HAP-1 (cell line): Measurements from ENCODE around the gene TMEM238L.
"Not testable (repeated sequence)": the region's sequence is repeated elsewhere in the genome, so short reads cannot be mapped to it uniquely, and the experiment has no call there.

Experiments
- DNase-seq, 2 experiments: peaks; one replicate each; pipeline ENCODE4 v3.0.0-alpha.2; 2016 to 2020; ENCODE audit warnings: low spot score in 2 of 2
- H3K27me3 ChIP-seq: fragments of 250-450 bp; sonication (Bioruptor Pico); 2 replicates; pipeline ENCODE4 v1.5.1; 2020; ENCODE audit warnings: low read depth, mild to moderate bottlenecking, moderate library complexity
- H3K36me3 ChIP-seq: fragments of 250-450 bp; sonication (Bioruptor Pico); replicated peaks from 2 replicates; pipeline ENCODE4 v1.5.1; 2020; ENCODE audit warnings: mild to moderate bottlenecking
- H3K4me1 ChIP-seq: fragments of 250-450 bp; sonication (Bioruptor Pico); 2 replicates; pipeline ENCODE4 v1.5.1; 2020; ENCODE audit warnings: mild to moderate bottlenecking
- H3K4me3 ChIP-seq: fragments of 250-450 bp; sonication (Bioruptor Pico); 2 replicates; pipeline ENCODE4 v1.5.1; 2020; ENCODE audit warnings: mild to moderate bottlenecking, moderate library complexity
- H3K9me3 ChIP-seq: fragments of 250-450 bp; sonication (Bioruptor Pico); 2 replicates; pipeline ENCODE4 v1.5.1; 2020; ENCODE audit warnings: mild to moderate bottlenecking, moderate library complexity
- in situ Hi-C: fragments of 300-500 bp; cut with MboI; formaldehyde crosslinking; loops from 3 replicates; pipeline ENCODE4 v1.14.3; 2020; ENCODE audit warnings: low sequenced_read_pairs, inconsistent platforms, mixed read lengths

The TMEM238L gene, protein sequence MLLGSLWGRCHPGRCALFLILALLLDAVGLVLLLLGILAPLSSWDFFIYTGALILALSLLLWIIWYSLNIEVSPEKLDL

DNA sequence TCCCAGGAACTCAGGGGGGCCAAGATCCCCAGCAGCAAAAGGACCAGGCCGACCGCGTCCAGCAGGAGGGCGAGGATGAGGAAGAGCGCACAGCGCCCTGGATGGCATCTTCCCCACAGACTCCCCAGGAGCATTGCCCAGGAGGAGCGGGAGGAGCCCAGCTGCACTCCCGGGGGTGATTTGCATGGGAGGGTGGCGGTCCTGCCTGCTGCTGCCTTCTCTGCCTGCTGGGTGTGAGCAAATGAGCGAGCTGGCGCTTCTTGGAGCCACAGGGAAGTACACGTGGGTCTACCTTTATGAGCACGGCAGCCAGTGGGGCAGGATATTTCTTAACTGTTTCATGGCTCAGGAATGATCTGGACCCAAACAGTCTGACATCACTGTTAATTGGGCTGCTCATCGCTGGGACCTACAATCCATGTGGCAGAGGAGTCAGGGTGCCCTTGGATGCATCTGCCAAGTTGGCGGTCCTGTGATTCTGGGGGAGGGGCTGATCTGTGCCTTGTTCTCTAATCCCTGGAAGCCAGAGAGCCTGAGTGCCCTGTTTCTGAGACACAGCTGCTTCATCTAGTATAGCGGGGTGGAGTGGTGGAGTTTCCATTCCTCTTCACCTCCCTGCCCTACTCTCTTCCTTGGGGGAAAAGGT is at the start of gene TMEM238L:
TMEM238L (minus strand) TSS at position 270 of the 646 bp plus-strand sequence; CDS start at position 134, 136 bp downstream.
- Histone ChIP-seq H3K4me3 (no peak within 1 kb of the TSS), H3K36me3 (no peaks in the 10 kb centered on the region), H3K9me3 (no peaks in the 10 kb centered on the region), H3K27me3 (no peaks in the 10 kb centered on the region), H3K4me1 (no peaks in the 10 kb centered on the region)
- in situ Hi-C loops, result no loop called here
- no peak for DNase-seq

- not testable (repeated sequence) for H3K36me3 ChIP-seq, H3K27me3 ChIP-seq, H3K4me1 ChIP-seq, DNase-seq, H3K4me3 ChIP-seq, H3K9me3 ChIP-seq
- in situ Hi-C loops, result loop anchor here (10.0 kb wide), 1 partner anchor 112 kb away; the partner anchor contains the start of gene TMEM220
Measured at GRCh38 chr17:10846636-10847035, 42.7 kb upstream of the TMEM238L start.

GRCh38 chr17:10845388-10845751 is 41.5 kb upstream of the TMEM238L start:
- Histone ChIP-seq H3K9me3 (no peaks in the 10 kb centered on the region), H3K4me1 (no peaks in the 10 kb centered on the region), H3K4me3 (peak overlapping the region; percentile 31), H3K36me3 (no peaks in the 10 kb centered on the region), H3K27me3 (no peaks in the 10 kb centered on the region)
- in situ Hi-C loops, result loop anchor here (10.0 kb wide), 1 partner anchor 111 kb away; the partner anchor contains the start of gene TMEM220
- no peak for DNase-seq

GRCh38 chr17:10844621-10845387 is 40.9 kb upstream of the TMEM238L start:
- Histone ChIP-seq H3K36me3 (no peaks in the 10 kb centered on the region), H3K4me3 (peak overlapping the region; percentile 31), H3K27me3 (no peaks in the 10 kb centered on the region), H3K9me3 (no peaks in the 10 kb centered on the region), H3K4me1 (no peaks in the 10 kb centered on the region)
- peak; percentile 44 to 82 for DNase-seq
- in situ Hi-C loops, result loop anchor here (5.0 to 10.0 kb wide), 2 partner anchors 110 to 198 kb away; partner anchors contain the start of gene TMEM220

DNA sequence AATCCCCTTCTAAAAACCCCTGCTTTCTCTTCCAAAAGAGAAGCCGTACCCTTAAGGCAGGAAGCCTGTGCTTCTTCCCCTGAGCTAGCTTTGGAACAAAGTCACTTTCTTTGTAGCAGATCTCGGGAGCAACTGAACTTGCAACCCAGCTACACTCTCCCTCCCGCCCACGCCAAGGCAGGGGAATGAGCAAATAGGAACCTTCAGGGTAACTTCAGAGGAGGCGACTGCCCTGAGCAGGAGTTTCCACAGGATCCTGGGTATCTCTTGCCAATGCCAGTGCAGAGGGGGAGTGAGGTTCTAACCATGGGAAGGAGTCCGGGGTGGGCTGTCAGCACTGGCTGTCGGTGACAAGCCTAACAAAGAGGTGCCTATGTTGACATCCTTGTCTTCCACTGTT is 39.9 kb upstream of the TMEM238L start:
- Histone ChIP-seq H3K4me3 (no peak overlapping the region), H3K9me3 (no peaks in the 10 kb centered on the region), H3K36me3 (no peaks in the 10 kb centered on the region), H3K27me3 (no peaks in the 10 kb centered on the region), H3K4me1 (no peaks in the 10 kb centered on the region)
- in situ Hi-C loops, result loop anchor here (5.0 to 10.0 kb wide), 2 partner anchors 109 to 197 kb away; partner anchors contain the start of gene TMEM220
- DNase-seq, result no peak

DNA sequence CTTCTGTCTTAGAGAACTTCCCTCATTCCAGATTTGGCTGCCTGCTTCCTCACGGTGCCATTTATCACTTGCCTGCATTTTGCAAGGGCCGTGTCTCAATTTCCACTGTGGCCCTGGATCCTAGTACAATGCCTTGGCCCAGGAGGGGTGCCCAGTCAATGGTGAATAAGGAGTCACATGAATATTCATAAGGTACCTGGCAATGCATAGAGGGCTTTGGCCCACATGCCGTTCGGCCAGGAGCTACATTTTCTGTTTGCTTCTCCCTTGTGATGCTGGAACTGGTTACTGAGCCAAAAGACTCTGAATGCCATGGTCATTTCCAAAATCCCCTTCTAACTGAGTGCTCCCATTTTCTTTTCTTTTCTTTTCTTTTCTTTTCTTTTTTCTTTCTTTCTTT is 38.8 kb upstream of the TMEM238L start:
- Histone ChIP-seq H3K4me1 (no peaks in the 10 kb centered on the region), H3K27me3 (no peaks in the 10 kb centered on the region), H3K36me3 (no peaks in the 10 kb centered on the region), H3K9me3 (no peaks in the 10 kb centered on the region), H3K4me3 (no peak overlapping the region)
- in situ Hi-C loops, result loop anchor here (5.0 to 10.0 kb wide), 2 partner anchors 108 to 195 kb away; partner anchors contain the start of gene TMEM220
- DNase-seq, result no peak

DNA sequence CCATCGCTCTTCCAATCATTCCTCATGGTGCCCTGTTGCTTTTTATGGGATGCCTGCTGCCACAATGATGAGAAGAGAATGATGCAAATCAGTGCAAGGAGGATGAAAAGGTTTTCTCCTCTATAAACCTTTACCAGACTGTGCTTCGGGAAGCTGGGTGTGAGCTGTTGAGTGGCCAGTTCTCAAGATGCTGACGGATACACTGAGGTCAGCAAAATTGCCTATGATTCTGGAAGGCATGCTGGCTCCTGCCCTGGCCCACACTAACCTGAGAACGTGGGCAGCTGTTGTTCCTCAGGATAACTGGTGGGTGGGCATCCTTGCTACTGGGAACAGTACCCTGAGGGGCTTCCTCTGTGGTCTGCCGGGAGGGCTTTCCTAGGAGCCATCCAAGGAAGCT is 34.8 kb upstream of the TMEM238L start:
- H3K4me3 ChIP-seq, result no peak overlapping the region
- no peaks in the 10 kb centered on the region for H3K27me3 ChIP-seq
- no peaks in the 10 kb centered on the region for H3K36me3 ChIP-seq
- no peak for DNase-seq
- H3K9me3 ChIP-seq, result no peaks in the 10 kb centered on the region
- in situ Hi-C loops, result no loop called here
- H3K4me1 ChIP-seq, result no peaks in the 10 kb centered on the region

DNA sequence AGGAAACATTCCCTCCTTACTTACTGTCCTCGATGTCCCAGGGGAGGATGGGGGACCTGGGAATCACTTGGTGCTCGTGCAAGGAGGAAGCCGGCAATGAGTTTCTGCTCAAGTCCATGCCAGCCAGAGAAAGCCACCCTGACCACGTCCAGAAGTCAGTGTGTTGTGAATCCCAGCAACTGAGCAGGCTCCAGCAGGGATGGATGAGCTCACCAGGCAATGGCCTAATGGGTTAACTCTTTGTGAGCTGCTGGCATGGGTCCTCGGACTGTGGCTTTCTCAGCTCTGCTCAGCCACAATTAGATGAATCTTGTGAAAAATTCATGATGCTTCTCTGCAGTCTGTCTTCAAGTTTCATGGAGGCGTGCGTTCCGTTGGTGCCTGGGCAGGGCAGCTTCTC is 34.0 kb upstream of the TMEM238L start, which contains the start of gene PIRT:
PIRT (minus strand) TSS at position 167 of the 400 bp plus-strand sequence. CDS start 12,442 bp downstream, outside the sequence.
- no peak for DNase-seq
- in situ Hi-C loops, result no loop called here
- Histone ChIP-seq H3K4me3 (no peak within 1 kb of the TSS), H3K4me1 (no peaks in the 10 kb centered on the region), H3K9me3 (no peaks in the 10 kb centered on the region), H3K27me3 (no peaks in the 10 kb centered on the region), H3K36me3 (no peaks in the 10 kb centered on the region)

DNA sequence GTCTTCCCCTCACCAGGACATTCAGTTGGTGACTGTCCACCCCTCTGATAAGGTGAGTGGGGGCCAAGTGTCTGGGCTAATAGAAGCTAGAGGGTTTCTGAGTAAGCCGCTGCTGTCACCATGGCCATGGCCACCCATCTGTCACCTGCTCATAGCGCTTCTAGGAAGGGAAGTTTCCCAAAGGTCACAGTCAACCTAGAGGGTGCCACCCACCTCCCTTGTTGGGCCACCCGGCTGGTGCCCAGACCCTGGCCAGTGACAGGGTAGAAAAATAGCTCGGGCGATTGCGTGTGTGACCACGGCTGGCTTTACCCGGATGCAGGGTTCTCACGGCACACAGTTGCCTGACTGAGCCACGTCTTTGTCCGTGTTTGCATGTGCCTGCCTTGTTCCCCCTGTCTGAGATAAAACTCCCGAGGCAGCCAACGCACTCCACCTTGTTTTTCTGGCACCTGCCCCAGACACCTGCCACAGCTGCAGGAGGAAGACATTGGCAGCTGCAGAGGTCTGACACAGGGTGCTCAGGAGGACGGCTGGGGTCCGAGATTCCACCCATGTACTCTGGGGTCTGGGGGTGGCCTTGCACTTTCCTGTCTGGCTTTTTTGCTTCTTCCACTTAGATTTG is 33.2 kb upstream of the TMEM238L start:
- in situ Hi-C loops, result no loop called here
- Histone ChIP-seq H3K4me1 (no peaks in the 10 kb centered on the region), H3K4me3 (no peak overlapping the region), H3K9me3 (no peaks in the 10 kb centered on the region), H3K27me3 (no peaks in the 10 kb centered on the region), H3K36me3 (no peaks in the 10 kb centered on the region)
- no peak for DNase-seq

- no peak for DNase-seq
- no peaks in the 10 kb centered on the region for H3K36me3 ChIP-seq
- in situ Hi-C loops, result no loop called here
- no peak overlapping the region for H3K4me3 ChIP-seq
- no peaks in the 10 kb centered on the region for H3K4me1 ChIP-seq
- H3K27me3 ChIP-seq, result no peaks in the 10 kb centered on the region
- no peaks in the 10 kb centered on the region for H3K9me3 ChIP-seq
Measured at GRCh38 chr17:10836145-10836544, 32.2 kb upstream of the TMEM238L start.

DNA sequence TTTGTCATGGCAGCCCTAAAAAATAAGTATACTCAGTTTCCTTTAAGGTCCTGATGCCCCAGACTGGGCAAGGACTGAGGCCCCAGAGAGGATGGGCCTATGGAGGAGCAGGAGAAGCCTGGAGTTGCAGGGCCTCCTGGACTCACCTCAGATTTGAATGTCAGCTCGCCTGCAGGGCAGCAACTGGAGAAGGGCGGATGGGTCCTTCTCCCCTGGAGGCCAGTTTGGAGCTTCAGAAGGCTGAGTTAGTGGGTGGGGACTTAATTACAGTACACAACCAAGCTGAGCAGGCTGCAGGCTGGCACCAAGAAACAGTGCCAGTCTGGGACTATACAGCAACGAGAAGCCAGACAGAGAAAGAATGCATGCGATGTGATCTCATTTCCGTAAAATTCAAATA is 27.8 kb upstream of the TMEM238L start:
- in situ Hi-C loops, result no loop called here
- Histone ChIP-seq H3K27me3 (no peaks in the 10 kb centered on the region), H3K36me3 (no peaks in the 10 kb centered on the region), H3K4me3 (no peak overlapping the region), H3K4me1 (no peaks in the 10 kb centered on the region), H3K9me3 (no peaks in the 10 kb centered on the region)
- DNase-seq, result no peak

GRCh38 chr17:10827898-10828552 is 24.1 kb upstream of the TMEM238L start:
- Histone ChIP-seq H3K27me3 (no peaks in the 10 kb centered on the region), H3K9me3 (no peaks in the 10 kb centered on the region), H3K4me1 (no peaks in the 10 kb centered on the region), H3K36me3 (no peaks in the 10 kb centered on the region), H3K4me3 (no peak overlapping the region)
- in situ Hi-C loops, result no loop called here
- DNase-seq, result no peak

- Histone ChIP-seq H3K36me3 (no peaks in the 10 kb centered on the region), H3K4me1 (no peaks in the 10 kb centered on the region), H3K4me3 (no peak overlapping the region), H3K27me3 (no peaks in the 10 kb centered on the region), H3K9me3 (no peaks in the 10 kb centered on the region)
- in situ Hi-C loops, result no loop called here
- DNase-seq, result no peak
Measured at GRCh38 chr17:10824874-10825273, 21.0 kb upstream of the TMEM238L start.
